GM23248 (cell line): ENCODE data around the gene DNLZ. TPM values are rescaled to one million over a fixed set of nuclear protein-coding genes. Genes with fewer than 3 reads are reported as not detected.

ENCODE experiments used
- DNase-seq: peaks from one replicate; pipeline ENCODE4 v3.0.0-alpha.2; 2015
- H2AFZ ChIP-seq: fragments of 200-600 bp; sonication (generic); 2 replicates; pipeline ENCODE4 v1.6.1; 2016; ENCODE audit warnings: antibody characterized with exemption
- H3F3A ChIP-seq: fragments of 200-600 bp; sonication (generic); 2 replicates; pipeline ENCODE4 v1.6.1; 2016; ENCODE audit warnings: mild to moderate bottlenecking, antibody characterized with exemption, mixed run types; ENCODE audit not compliant: insufficient read depth
- H3K27ac ChIP-seq: fragments of 200-600 bp; sonication (generic); 2 replicates; pipeline ENCODE4 v1.5.1; 2016; ENCODE audit warnings: mild to moderate bottlenecking
- H3K27me3 ChIP-seq: fragments of 200-600 bp; sonication (generic); replicated peaks from 2 replicates; pipeline ENCODE4 v1.6.1; 2016; ENCODE audit warnings: mild to moderate bottlenecking; ENCODE audit not compliant: insufficient read depth
- H3K36me3 ChIP-seq: fragments of 200-600 bp; sonication (generic); 2 replicates; pipeline ENCODE4 v1.6.1; 2016; ENCODE audit warnings: low read depth, mild to moderate bottlenecking
- H3K4me1 ChIP-seq: fragments of 200-600 bp; sonication (generic); 2 replicates; pipeline ENCODE4 v1.6.1; 2016; ENCODE audit warnings: mild to moderate bottlenecking; ENCODE audit not compliant: insufficient read depth
- H3K4me2 ChIP-seq: fragments of 200-600 bp; sonication (generic); one replicate; pipeline ENCODE4 v1.6.1; 2016; ENCODE audit warnings: mild to moderate bottlenecking; ENCODE audit not compliant: unreplicated experiment
- H3K4me3 ChIP-seq: fragments of 200-600 bp; sonication (generic); 2 replicates; pipeline ENCODE4 v1.5.1; 2016; ENCODE audit warnings: mild to moderate bottlenecking
- H3K79me2 ChIP-seq: fragments of 200-600 bp; sonication (generic); 2 replicates; pipeline ENCODE4 v1.6.1; 2016; ENCODE audit warnings: mild to moderate bottlenecking; ENCODE audit not compliant: insufficient read depth
- H3K9ac ChIP-seq: fragments of 200-600 bp; sonication (generic); 2 replicates; pipeline ENCODE4 v1.6.1; 2016; ENCODE audit warnings: mild to moderate bottlenecking
- H3K9me2 ChIP-seq: fragments of 200-600 bp; sonication (generic); 2 replicates; pipeline ENCODE4 v1.6.1; 2016; ENCODE audit warnings: mixed run types, mild to moderate bottlenecking, moderate library complexity; ENCODE audit not compliant: insufficient read depth
- H3K9me3 ChIP-seq: fragments of 200-600 bp; sonication (generic); one replicate; pipeline ENCODE4 v1.6.1; 2017; ENCODE audit warnings: low read depth
- H4K20me1 ChIP-seq: fragments of 200-600 bp; sonication (generic); 2 replicates; pipeline ENCODE4 v1.6.0; 2016; ENCODE audit not compliant: insufficient read depth
- EZH2 ChIP-seq: fragments of 200-600 bp; sonication (generic); IDR thresholded peaks from 2 replicates; pipeline ENCODE4 v1.6.1; 2018; ENCODE audit warnings: antibody characterized with exemption, mild to moderate bottlenecking; ENCODE audit not compliant: insufficient read depth, poor library complexity, severe bottlenecking
- EZH2phosphoT487 ChIP-seq: fragments of 200-600 bp; sonication (generic); IDR thresholded peaks from 2 replicates; pipeline ENCODE4 v1.6.1; 2018; ENCODE audit warnings: antibody characterized with exemption, moderate library complexity, mild to moderate bottlenecking, low read depth; ENCODE audit not compliant: insufficient read depth
- WGBS, 2 experiments: methylation state at CpG; one replicate each; pipeline ENCODE4 v1.1.6; 2015 to 2017; ENCODE audit warnings: low lambda C conversion rate in 2 of 2, low coverage in 1 of 2; ENCODE audit errors: missing lambda C conversion rate in 2 of 2; 5-methylcytosine and 5-hydroxymethylcytosine counted together
- in situ Hi-C: fragments of 300-500 bp; cut with MboI; formaldehyde crosslinking; loops from 2 replicates; pipeline ENCODE4 v1.15.0; 2020
- polyA plus RNA-seq: library from polyadenylated mRNA; unstranded; fragments of >200 nt; fragmentation: Nextera tagmentation; extraction: Ambion mirVana; gene quantifications from 2 replicates; pipeline ENCODE4 v1.2.1, GENCODE V29; 2016
- total RNA-seq: library from RNA; depleted of rRNA; stranded (reverse); fragments of >200 nt; shearing (Covaris generic); gene quantifications from 2 replicates; pipeline ENCODE4 v1.2.3, GENCODE V29; 2014

Gene DNLZ
- total and polyA plus RNA-seq, 2 experiments from 2014 or later = 27.1 to 49.8 TPM

DNA sequence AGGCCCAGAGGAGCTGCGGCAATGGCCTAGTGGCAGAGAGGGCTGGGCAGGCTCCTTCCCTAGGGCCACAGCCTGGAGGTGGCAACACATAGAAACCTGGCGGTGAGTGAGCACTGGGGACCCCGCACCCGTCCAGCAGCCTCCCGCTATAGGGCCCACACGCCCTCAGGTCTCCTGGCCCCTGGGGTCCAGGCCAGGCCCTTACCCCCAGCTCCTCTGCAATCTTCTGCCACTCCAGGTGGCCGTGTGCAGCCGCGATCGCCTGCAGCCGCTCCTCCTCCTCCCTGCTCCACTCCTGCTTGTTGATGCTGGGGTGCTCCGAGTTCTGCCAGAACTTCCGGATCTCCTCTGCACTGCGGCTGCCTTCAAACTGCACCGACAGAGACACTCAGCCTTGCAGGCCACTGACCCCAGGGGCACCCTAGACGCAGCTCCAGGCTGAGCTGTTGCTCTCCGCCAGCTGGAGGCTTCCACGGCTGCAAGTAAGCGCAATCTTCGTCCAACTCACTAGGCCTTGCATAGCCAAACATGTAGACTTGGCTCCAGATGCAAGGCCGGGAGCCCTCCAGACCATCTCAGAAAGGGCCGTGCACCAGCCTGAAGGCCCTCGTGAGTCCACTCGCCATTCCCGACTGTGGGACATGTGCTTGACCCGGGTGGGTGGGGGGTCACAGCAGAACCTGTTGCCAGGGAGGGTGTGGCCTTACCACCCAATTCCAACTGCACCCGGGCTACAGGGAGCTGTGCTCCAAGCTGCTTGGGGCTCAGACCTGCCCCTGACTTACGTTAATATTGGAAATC lies 28.4 kb upstream of the DNLZ start:
- H4K20me1 ChIP-seq = no peaks in the 10 kb centered on the region
- no peak for TF ChIP-seq EZH2phosphoT487
- no peak for TF ChIP-seq EZH2

DNA sequence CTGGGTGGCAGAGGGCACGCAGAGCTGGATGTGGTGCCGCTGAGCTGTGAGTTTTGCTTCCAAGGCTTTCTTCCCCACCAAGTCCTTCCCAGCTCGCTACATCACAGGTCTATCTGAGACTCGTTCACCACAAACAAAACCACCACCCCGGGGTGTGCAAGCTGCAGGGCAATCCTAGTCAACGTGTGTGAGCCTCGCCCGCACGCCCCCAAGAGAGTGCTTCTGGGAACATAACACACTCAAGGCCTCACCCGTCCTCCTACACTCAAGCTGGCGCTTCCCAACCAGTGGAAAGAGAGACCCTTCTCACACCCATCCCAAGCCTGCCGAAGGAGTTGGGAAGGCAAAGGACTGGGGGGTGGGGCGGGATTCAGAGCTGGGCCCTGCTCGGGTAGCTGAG lies 25.9 kb upstream of the DNLZ start:
- Histone ChIP-seq H3K4me3 (no peak overlapping the region), H3F3A (no peaks in the 10 kb centered on the region), H3K36me3 (peaks cover 23% of the 10 kb centered on the region; the same call in 1 of the 2 replicates), H3K4me1 (no peaks in the 10 kb centered on the region), H2AFZ (no peak overlapping the region), H3K9me3 (no peaks in the 10 kb centered on the region), H4K20me1 (no peaks in the 10 kb centered on the region), H3K27ac (no peak overlapping the region), H3K27me3 (no peaks in the 10 kb centered on the region), H3K79me2 (no peaks in the 10 kb centered on the region), H3K9ac (no peak overlapping the region), H3K4me2 (no peak overlapping the region), H3K9me2 (no peaks in the 10 kb centered on the region)
- in situ Hi-C loops = no loop called here
- TF ChIP-seq EZH2phosphoT487 (no peak), EZH2 (no peak)
- 89 to 90% methylated on average over 13 to 14 of the region's 14 CpGs for WGBS, 2 experiments
- DNase-seq = no peak

More for the DNA sequence above, 28.4 kb upstream of the DNLZ start:
- no peak overlapping the region for H3K9ac ChIP-seq
- H3K27me3 ChIP-seq = no peaks in the 10 kb centered on the region
- H3K4me3 ChIP-seq = no peak overlapping the region
- no peak overlapping the region for H3K27ac ChIP-seq
- no peak overlapping the region for H3K4me2 ChIP-seq
- H3K79me2 ChIP-seq = peaks cover 16% of the 10 kb centered on the region
- H3F3A ChIP-seq = no peaks in the 10 kb centered on the region
- in situ Hi-C loops = no loop called here
- peaks cover 14% of the 10 kb centered on the region; the same call in 1 of the 2 replicates for H3K36me3 ChIP-seq
- DNase-seq = no peak
- no peaks in the 10 kb centered on the region for H3K9me2 ChIP-seq
- H3K4me1 ChIP-seq = no peaks in the 10 kb centered on the region
- H3K9me3 ChIP-seq = no peaks in the 10 kb centered on the region
- no peak overlapping the region for H2AFZ ChIP-seq
- 87 to 88% methylated on average over 25 to 27 of the region's 28 CpGs for WGBS, 2 experiments

DNA sequence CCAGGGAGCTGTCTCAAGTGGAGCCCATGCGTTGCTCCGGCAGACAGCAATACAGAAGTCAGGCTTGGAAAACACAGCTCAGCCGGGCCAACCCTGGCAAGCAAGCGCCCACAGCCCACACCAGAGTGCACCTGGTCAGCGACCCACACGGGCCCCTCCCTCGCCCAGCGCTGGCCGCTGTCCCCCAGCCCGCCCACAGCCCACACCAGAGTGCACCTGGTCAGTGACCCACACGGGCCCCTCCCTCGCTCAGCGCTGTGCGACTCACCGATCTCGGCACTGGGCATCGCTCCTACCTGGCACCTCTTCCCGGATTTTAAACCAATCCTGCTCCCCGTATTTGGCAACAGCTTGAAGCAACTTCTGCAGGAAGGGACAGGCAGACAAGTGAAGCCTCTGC lies 23.7 kb upstream of the DNLZ start:
- H3K36me3 ChIP-seq = peaks cover 23% of the 10 kb centered on the region; the same call in 1 of the 2 replicates
- TF ChIP-seq EZH2phosphoT487 (no peak), EZH2 (no peak)
- no peak overlapping the region for H3K4me3 ChIP-seq
- no peak overlapping the region for H3K9ac ChIP-seq
- H3F3A ChIP-seq = no peaks in the 10 kb centered on the region
- H3K9me2 ChIP-seq = no peaks in the 10 kb centered on the region
- H3K27ac ChIP-seq = no peak overlapping the region
- H3K79me2 ChIP-seq = no peaks in the 10 kb centered on the region
- H2AFZ ChIP-seq = no peak overlapping the region
- no peaks in the 10 kb centered on the region for H4K20me1 ChIP-seq
- 98 to 99% methylated on average over 11 to 18 of the region's 19 CpGs for WGBS, 2 experiments
- no peak overlapping the region for H3K4me2 ChIP-seq
- DNase-seq = no peak
- H3K27me3 ChIP-seq = no peaks in the 10 kb centered on the region
- in situ Hi-C loops = no loop called here
- H3K4me1 ChIP-seq = no peaks in the 10 kb centered on the region
- H3K9me3 ChIP-seq = no peaks in the 10 kb centered on the region

DNA sequence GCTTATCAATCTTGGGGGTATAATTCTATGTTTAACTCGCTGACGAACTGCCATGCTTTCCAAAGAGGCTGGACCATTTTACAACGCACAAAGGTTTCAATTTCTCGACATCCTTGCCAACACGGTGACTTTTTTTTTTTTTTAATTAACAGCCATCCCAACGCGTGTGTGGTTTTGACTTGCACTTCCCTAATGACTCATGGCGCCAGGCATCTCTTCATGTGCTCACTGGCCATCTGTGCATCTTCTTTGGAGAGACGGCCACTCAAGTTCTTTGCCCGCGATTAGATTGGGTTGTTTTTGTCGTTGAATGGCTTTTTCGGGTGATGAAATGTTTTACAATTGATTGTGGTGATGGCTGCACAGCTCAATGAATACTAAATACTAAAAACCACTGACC lies 22.5 kb upstream of the DNLZ start:
- Histone ChIP-seq H3K9me2 (no peaks in the 10 kb centered on the region), H3K27ac (no peak overlapping the region), H2AFZ (no peak overlapping the region), H3K27me3 (no peaks in the 10 kb centered on the region), H3K79me2 (no peaks in the 10 kb centered on the region), H4K20me1 (no peaks in the 10 kb centered on the region), H3K4me1 (no peaks in the 10 kb centered on the region), H3F3A (no peaks in the 10 kb centered on the region), H3K9ac (no peak overlapping the region), H3K4me2 (no peak overlapping the region), H3K9me3 (no peaks in the 10 kb centered on the region), H3K36me3 (peaks cover 19% of the 10 kb centered on the region; the same call in 1 of the 2 replicates), H3K4me3 (no peak overlapping the region)
- WGBS, 2 experiments = 92 to 97% methylated on average over 13 of the region's 13 CpGs
- no peak for DNase-seq
- TF ChIP-seq EZH2 (no peak), EZH2phosphoT487 (no peak)
- in situ Hi-C loops = no loop called here
